HG03097 (cell line): ENCODE results near the gene SH3GLB1.
A peak's percentile ranks its signal among the peaks of the same experiment; 100 is the strongest.
"Not testable (repeated sequence)": the region's sequence is repeated elsewhere in the genome, so short reads cannot be mapped to it uniquely, and the experiment has no call there.

Experiments used
- ATAC-seq: cut with Tn5 transposase; IDR thresholded peaks from one replicate; pipeline ENCODE4 v1.9.1; 2021; ENCODE audit not compliant: unreplicated experiment, low FRiP score

Gene SH3GLB1

GRCh38 chr1:86704458-86704971 lies at the start of gene SH3GLB1:
SH3GLB1 (plus strand) TSS chr1:86704576; CDS start chr1:86704900, 324 bp downstream.
- peak; percentile 84 for ATAC-seq

- not testable (repeated sequence) for ATAC-seq
These were observed 46.0 kb upstream of the SH3GLB1 start for GRCh38 chr1:86658381-86658780.

- ATAC-seq: no peak
These were observed 38.0 kb upstream of the SH3GLB1 start for GRCh38 chr1:86666368-86666767.

- no peak for ATAC-seq
These were observed 16.8 kb upstream of the SH3GLB1 start for GRCh38 chr1:86687595-86687994.

DNA sequence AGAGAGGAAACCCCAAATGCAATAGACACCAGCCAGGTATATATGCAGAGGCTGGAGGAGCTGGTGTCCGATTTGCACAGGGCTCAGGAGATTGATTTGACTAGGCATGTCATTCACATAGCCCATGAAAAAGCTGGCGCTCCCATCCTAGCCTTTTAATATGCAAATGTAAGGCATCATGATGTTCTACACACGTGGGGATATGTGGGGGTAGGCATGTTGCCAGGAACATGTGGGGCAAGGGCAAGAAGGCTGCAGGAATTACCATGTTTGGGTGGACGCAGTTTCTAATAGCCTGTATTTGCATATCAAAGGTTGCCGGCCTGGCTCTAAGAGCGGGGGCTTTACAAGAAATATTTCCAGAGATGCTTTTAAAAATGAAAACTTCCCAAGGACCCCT lies 11.7 kb upstream of the SH3GLB1 start:
- ATAC-seq: no peak

- ATAC-seq: no peak
These were observed 9.0 kb upstream of the SH3GLB1 start for GRCh38 chr1:86695400-86695799.

DNA sequence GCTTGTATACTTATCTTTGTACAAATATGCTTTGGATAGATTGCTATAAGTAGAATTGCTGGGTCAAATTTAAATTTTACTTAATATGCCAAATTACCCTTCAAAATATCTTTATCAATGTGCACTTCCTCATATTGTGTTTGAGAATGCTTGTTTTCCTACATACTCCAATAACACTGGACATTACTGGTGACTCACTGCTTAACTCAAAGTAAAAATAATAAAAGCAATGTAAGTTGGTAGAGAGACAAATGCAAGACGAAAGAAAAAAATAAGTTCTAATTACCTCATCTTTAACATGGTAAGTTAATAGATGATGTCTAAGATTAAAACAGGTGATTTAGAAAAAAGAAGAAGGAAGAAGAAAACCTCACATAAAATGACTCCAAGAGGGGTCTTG lies 7.9 kb upstream of the SH3GLB1 start:
- ATAC-seq: no peak

DNA sequence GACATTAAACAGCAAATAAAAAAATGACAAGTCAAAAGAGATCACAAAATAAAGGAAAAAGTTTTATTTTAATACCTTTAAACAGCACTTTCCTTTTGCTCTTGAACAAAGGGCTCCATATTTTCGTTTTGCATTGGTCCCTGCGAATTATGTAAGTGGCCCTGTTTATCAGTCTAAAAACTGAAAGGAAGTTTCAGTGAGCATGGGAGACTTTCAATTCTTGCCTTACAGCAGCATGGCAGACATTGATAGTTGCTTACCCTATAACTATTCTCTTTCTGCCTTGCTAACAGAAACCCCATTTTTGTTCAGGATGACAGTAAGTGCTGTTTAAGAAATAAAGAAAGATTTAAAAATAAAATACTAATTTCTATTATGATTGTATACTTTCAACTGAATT lies 5.2 kb upstream of the SH3GLB1 start:
- ATAC-seq: no peak

GRCh38 chr1:86701731-86702130 lies 2.6 kb upstream of the SH3GLB1 start:
- ATAC-seq: no peak

GRCh38 chr1:86702954-86703494 lies 1.4 kb upstream of the SH3GLB1 start:
- ATAC-seq: not testable (repeated sequence)

DNA sequence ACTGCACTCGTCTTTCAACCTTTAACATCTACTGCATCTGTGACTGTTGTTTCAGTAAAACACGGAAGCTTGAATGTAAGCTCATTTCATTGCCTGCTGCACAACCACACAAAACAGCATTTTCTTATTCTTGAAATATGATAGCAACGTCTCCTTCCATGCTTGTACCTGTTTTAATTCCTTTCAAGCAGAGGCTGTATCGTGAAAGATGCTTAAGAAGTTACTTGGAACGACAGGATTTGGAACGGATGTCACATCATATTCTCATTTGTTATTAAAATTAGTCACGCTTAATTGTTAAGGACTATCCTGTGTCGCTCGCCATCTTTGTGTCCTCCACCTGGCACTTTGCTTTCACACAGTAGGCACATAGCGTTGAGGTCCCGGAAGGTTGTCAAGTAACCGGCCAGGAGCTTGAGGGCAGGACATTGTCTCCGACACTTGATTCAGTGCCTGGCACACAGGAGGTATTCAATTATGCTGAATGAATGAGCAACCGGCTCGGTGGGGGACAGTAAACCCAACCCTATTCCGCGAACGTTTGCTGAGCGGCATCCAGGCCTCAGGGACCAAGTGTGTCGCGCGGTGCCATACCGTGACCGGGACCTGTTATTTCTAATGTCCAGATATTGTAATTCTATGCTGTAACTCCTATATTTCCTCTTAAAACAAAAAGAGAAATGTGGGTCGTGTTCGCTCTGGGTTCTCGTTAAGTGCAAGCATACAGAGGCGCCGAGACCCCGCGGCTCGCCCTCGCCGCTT lies 499 bp upstream of the SH3GLB1 start:
- ATAC-seq: peak; percentile 34

GRCh38 chr1:86704972-86705664 lies 742 bp downstream of the SH3GLB1 start:
- peak; percentile 38 for ATAC-seq

DNA sequence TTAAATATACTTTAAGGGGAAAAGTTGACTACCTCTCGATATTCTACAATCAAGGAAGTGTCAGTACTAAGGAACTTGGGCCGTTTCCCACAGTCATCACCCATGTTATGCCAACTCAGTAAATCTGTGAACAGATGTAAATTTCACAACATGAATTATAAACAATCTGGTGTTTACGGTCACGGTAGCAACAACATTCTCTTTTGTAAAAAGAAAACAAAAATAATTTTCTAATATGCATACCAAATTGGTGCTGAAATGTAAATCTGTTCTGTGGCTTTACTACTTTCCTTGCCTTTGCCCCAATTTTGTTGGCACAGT lies 1.2 kb downstream of the SH3GLB1 start:
- ATAC-seq: no peak

GRCh38 chr1:86706018-86706635 lies 1.8 kb downstream of the SH3GLB1 start:
- ATAC-seq: no peak

DNA sequence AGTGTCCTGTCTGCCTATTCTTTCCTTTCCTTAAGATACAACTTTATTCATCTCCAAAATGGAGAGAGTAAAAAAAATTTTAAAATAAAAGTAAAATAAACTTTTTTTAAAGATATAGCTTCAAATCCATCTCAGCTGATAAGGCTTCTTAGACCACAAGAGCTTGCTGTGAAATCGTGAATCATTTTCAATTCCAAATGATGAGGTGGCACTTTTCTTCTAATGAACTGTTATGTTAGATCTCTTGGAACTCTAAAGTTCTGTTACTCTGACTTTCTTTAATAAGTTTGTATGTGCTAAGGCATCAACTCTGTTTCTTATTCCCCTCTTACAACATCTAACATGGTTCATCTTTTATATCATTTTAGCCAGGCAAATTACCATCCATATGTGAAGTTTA lies 4.5 kb downstream of the SH3GLB1 start:
- no peak for ATAC-seq

DNA sequence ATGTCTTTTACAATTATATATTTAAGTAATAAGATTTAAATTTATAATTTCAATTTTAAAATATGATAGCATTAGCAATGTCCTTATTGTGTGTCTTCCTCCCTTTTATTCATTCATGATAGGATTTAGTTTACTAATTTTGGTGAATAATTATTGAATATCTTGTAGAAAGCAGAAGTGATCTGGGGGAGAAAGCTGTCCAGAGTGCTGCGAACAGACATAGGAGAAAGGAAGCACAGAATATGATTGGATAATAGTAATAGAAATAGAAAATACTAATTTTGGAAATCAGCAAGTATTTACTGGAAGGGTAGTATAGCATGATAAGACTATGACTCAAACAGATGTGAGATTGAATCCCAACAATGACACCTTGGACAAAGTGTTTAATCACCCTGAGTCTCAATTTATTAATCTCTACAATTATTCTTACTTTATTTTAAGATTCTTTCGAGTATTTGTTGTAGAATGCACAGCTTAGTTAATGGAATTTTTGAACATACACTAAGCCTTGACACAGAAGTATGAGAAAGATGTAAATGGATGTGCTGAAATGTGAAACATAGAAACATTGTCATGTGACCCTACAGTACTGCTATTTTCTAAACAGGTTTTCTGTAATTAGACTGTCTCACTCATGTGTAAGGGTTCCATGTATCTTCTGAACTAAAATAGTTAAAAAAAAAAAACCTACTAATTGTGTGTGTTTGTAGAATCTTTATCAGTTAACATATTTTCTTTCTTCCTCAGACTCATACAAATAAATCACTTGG lies 7.9 kb downstream of the SH3GLB1 start:
- ATAC-seq: no peak

GRCh38 chr1:86713477-86713876 lies 9.1 kb downstream of the SH3GLB1 start:
- no peak for ATAC-seq

DNA sequence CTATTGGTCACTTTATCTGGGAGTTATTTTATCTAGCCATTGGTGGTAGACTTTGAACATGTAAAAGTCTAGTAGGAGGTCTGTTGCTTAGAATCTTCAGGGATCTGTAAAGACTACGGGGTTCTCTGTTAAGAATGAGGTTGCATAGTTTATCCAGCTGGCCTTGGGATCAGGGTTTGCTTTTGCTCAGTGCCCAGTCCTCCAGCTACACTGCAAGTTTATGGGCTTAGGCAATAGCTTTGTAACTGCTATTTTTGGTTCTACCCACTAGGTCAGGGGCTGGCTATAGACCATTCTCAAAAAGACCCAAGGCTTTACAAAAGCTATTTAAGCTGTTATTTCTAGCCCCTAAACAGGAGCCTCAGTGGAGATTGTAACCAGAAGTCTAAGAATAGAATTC lies 9.8 kb downstream of the SH3GLB1 start:
- no peak for ATAC-seq

- ATAC-seq: no peak
These were observed 10.3 kb downstream of the SH3GLB1 start for GRCh38 chr1:86714561-86715244.

DNA sequence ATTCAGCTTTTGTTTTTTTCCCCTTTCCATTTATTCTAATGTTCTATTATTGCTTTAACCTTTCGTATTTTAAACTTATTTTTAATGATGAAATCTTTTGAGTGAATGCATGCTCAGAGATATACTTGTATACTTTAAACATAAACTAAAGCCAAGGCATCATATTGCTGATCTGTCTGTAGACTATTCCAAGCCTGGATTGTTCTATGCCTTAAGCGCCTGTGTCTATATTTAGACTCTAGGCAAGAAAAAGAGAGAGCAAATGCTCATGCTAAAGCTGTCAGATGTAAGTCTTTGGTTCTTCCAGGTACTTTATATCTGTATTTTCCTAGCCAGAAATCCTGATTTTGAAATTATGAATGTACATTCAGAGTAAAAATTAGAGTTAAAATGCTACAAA lies 14.4 kb downstream of the SH3GLB1 start:
- ATAC-seq: no peak
